ENCODE results near the gene RTN4R. TPM values are rescaled to one million over a fixed set of nuclear protein-coding genes. Genes with fewer than 3 reads are reported as not detected.
"Not testable (repeated sequence)": the region's sequence is repeated elsewhere in the genome, so short reads cannot be mapped to it uniquely, and the experiment has no call there.

RTN4R gene
- total and polyA plus RNA-seq, 9 of the 15 experiments (the other 6 are each of a cell fraction or from before 2014, with no cell fraction given): 0.04 to 2.8 (median 1.4) TPM; not detected in 3

GRCh38 chr22:20270190-20271113 lies 2.3 kb upstream of the RTN4R start (continued):
- 0 out of 4 replicates have a peak, but pooled peaks of 1 of the 2 experiments have one; percentile 61 for TF ChIP-seq FOXA3 (CRISPR knock-in tag; conservative IDR thresholded peaks at IDR 0.05 in 1 of 2, IDR thresholded peaks at IDR 0.05 in 1 of 2)
- TF ChIP-seq ZNF146 (CRISPR knock-in tag; IDR thresholded peaks at IDR 0.05; ENCODE audit: unreplicated experiment): peak; percentile 31
- TF ChIP-seq PURB (CRISPR knock-in tag; IDR thresholded peaks at IDR 0.05; ENCODE audit: low read depth): peak; percentile 40; the same call in 1 of the 2 replicates
- TF ChIP-seq MTA3 (IDR thresholded peaks at IDR 0.05; ENCODE audit: borderline replicate concordance): peak; percentile 51; the same call in 1 of the 2 replicates

GRCh38 chr22:20269673-20270072 lies 1.6 kb upstream of the RTN4R start:
- DNase-seq (ENCODE audit: extremely low read depth in 1 of 4, low spot score in 3 of 4); H3K27ac ChIP-seq (ENCODE audit: extremely low read depth, low read depth, low read length); H3K4me2 ChIP-seq (ENCODE audit: insufficient read depth, low read length); H3K36me3 ChIP-seq (ENCODE audit: control insufficient read depth, insufficient read depth, low read length); H3K9ac ChIP-seq (ENCODE audit: insufficient read depth in 1 of 2, low read depth in 2 of 2, low read length in 2 of 2); BruUV-seq (replicated peaks); H2AFZ ChIP-seq (ENCODE audit: low read depth, low read length); H3K9me3 ChIP-seq (replicated peaks; ENCODE audit: control insufficient read depth, insufficient read depth, low read depth, low read length); H3K79me2 ChIP-seq (ENCODE audit: control insufficient read depth, insufficient read depth, low read length); in situ Hi-C loops (cut with MboI); H3K9me1 ChIP-seq (ENCODE audit: control insufficient read depth, insufficient read depth, low read length); H3K4me3 ChIP-seq: not testable (repeated sequence)
- H3K4me1 ChIP-seq (replicated peaks in 1 of 2; ENCODE audit: control insufficient read depth in 2 of 2, insufficient read depth in 2 of 2, low read length in 2 of 2): peaks cover 4 to 68% of the 10 kb centered on the region in 2 experiments; a peak in 4 of 5 replicates
- intact Hi-C loops (cut with micrococcal nuclease): loop anchor here (1.0 to 5.0 kb wide), 2 partner anchors 63 to 92 kb away; no protein-coding TSS in a partner anchor
- 5% methylated on average over 8 of the region's 8 CpGs for WGBS (ENCODE audit: insufficient coverage, low coverage, missing lambda C conversion rate)
- H3K27me3 ChIP-seq (ENCODE audit: control insufficient read depth in 2 of 2, insufficient read depth in 2 of 2, low read length in 2 of 2): peaks cover 17 to 67% of the 10 kb centered on the region in 2 experiments; a peak in 4 of 5 replicates
- POLR2A ChIA-PET: interaction anchor here (0.5 to 1.3 kb wide), 3 partner anchors 11 to 295 kb away, joined by 3 read pairs; no protein-coding TSS in a partner anchor
- ATAC-seq (peak; percentile 7), FAIRE-seq (peak; percentile 44)
- H4K20me1 ChIP-seq (replicated peaks; ENCODE audit: control insufficient read depth, insufficient read depth, low read length): peaks cover 51% of the 10 kb centered on the region
- CTCF ChIA-PET (ENCODE audit: low intra/inter-chr PET ratio): interaction anchor here (1.4 kb wide), 1 partner anchor 299 kb away, joined by 6 read pairs; no protein-coding TSS in a partner anchor
- 0 out of 2 replicates have a peak, but pooled peaks have one; percentile 6 for TF ChIP-seq CREM (IDR thresholded peaks at IDR 0.05; ENCODE audit: low read depth)
- TF ChIP-seq CBFA2T2 (conservative IDR thresholded peaks at IDR 0.05): 0 out of 2 replicates have a peak, but pooled peaks have one; percentile 21
- TF ChIP-seq MAX (CRISPR knock-in tag; IDR thresholded peaks at IDR 0.05): 0 out of 2 replicates have a peak, but pooled peaks have one; percentile 14
- peak; percentile 67 for TF ChIP-seq ZNF263 (CRISPR knock-in tag; IDR thresholded peaks at IDR 0.05; ENCODE audit: borderline replicate concordance)
- TF ChIP-seq USF2 (CRISPR knock-in tag; IDR thresholded peaks at IDR 0.05): peak; percentile 79
- 0 out of 2 replicates have a peak, but pooled peaks have one; percentile 28 for TF ChIP-seq JUNB (CRISPR knock-in tag; conservative IDR thresholded peaks at IDR 0.05)
- TF ChIP-seq ZNF695 (CRISPR knock-in tag; IDR thresholded peaks at IDR 0.05): 0 out of 2 replicates have a peak, but pooled peaks have one; percentile 64
- TF ChIP-seq TFE3 (CRISPR knock-in tag; IDR thresholded peaks at IDR 0.05): peak; percentile 85

Measured in K562 (cell line).